NOMO-1 treated with dmso at 0.1 percent for 144 hours (cell line): ENCODE measurements around the gene POLR2E.

ENCODE experiments used
- DNase-seq: peaks from one replicate; lab custom pipeline; 2025; ENCODE audit not compliant: unreplicated experiment; lab: John Stamatoyannopoulos, UW

Gene POLR2E

GRCh38 chr19:1098177-1099051, 3.2 kb upstream of the POLR2E start:
- DNase-seq: no peak

- DNase-seq: no peak
Observed at GRCh38 chr19:1097810-1098176, 2.6 kb upstream of the POLR2E start.

GRCh38 chr19:1094655-1094977, 559 bp downstream of the POLR2E start:
- DNase-seq: no peak

- no peak for DNase-seq
Observed at GRCh38 chr19:1093811-1094553, 1.2 kb downstream of the POLR2E start.

GRCh38 chr19:1093330-1093729, 1.8 kb downstream of the POLR2E start:
- DNase-seq: no peak

- DNase-seq: no peak
Observed at GRCh38 chr19:1091544-1092175, 3.5 kb downstream of the POLR2E start.

- DNase-seq: no peak
Observed at GRCh38 chr19:1090731-1091543, 4.2 kb downstream of the POLR2E start.

GRCh38 chr19:1089891-1090290, 5.3 kb downstream of the POLR2E start:
- DNase-seq: no peak

- DNase-seq: no peak
Observed at GRCh38 chr19:1089126-1089771, 5.9 kb downstream of the POLR2E start.

- no peak for DNase-seq
Observed at GRCh38 chr19:1088416-1089010, 6.7 kb downstream of the POLR2E start.

- DNase-seq: peak; percentile 87
Observed at GRCh38 chr19:1087813-1088415, 7.3 kb downstream of the POLR2E start.

GRCh38 chr19:1086613-1087012, 8.6 kb downstream of the POLR2E start:
- no peak for DNase-seq

- no peak for DNase-seq
Observed at GRCh38 chr19:1085676-1086442, 9.3 kb downstream of the POLR2E start.

GRCh38 chr19:1085053-1085658, 10.0 kb downstream of the POLR2E start:
- no peak for DNase-seq

- no peak for DNase-seq
Observed at GRCh38 chr19:1084024-1084868, 10.9 kb downstream of the POLR2E start.

- DNase-seq: no peak
Observed at GRCh38 chr19:1082928-1083816, 12.0 kb downstream of the POLR2E start.
